Fibroblast of lung (primary cell): ENCODE results near the gene FARP1. TPM values are rescaled to one million over a fixed set of nuclear protein-coding genes. Genes with fewer than 3 reads are reported as not detected.

Experiments
- DNase-seq, 2 donors: peaks; one replicate each; pipeline versions ENCODE4 v3.0.0 to v3.0.0-alpha.2; 2010; ENCODE audit warnings: low read depth in 2 of 2
- H2AFZ ChIP-seq: 2 replicates; pipeline ENCODE4 v1.5.1; 2012; ENCODE audit warnings: low read length, control low read depth, inconsistent platforms
- H3K27ac ChIP-seq: 2 replicates; pipeline ENCODE4 v1.5.1; 2011; ENCODE audit warnings: low read length, control low read depth; ENCODE audit not compliant: insufficient read depth
- H3K27me3 ChIP-seq: 2 replicates; pipeline ENCODE4 v1.5.1; 2011; ENCODE audit warnings: mild to moderate bottlenecking, low read length; ENCODE audit not compliant: control insufficient read depth, insufficient read depth
- H3K36me3 ChIP-seq: 2 replicates; pipeline ENCODE4 v1.5.1; 2011; ENCODE audit warnings: low read length; ENCODE audit not compliant: control insufficient read depth, insufficient read depth
- H3K4me1 ChIP-seq: 2 replicates; pipeline ENCODE4 v1.5.1; 2011; ENCODE audit warnings: low read length; ENCODE audit not compliant: control insufficient read depth, insufficient read depth; ENCODE audit errors: extremely low read depth
- H3K4me2 ChIP-seq: 2 replicates; pipeline ENCODE4 v1.5.1; 2011; ENCODE audit warnings: low read length, control low read depth; ENCODE audit not compliant: insufficient read depth; ENCODE audit errors: extremely low read depth
- H3K4me3 ChIP-seq, 4 experiments: fragments of 200-600 bp in 1 of 4; sonication (generic) in 1 of 4; replicated peaks in 1 of 4; 2 replicates each; pipeline ENCODE4 v1.5.1; 2011 to 2016; ENCODE audit warnings: low read length in 4 of 4, low read depth in 3 of 4, mild to moderate bottlenecking in 3 of 4, control low read depth in 2 of 4, inconsistent platforms in 1 of 4, mixed read lengths in 1 of 4; ENCODE audit not compliant: insufficient read depth in 1 of 4; ENCODE audit errors: control extremely low read depth in 1 of 4
- H3K79me2 ChIP-seq: 2 replicates; pipeline ENCODE4 v1.5.1; 2012; ENCODE audit warnings: mild to moderate bottlenecking, low read length, inconsistent platforms; ENCODE audit not compliant: control insufficient read depth, insufficient read depth
- H3K9ac ChIP-seq: 2 replicates; pipeline ENCODE4 v1.5.1; 2011; ENCODE audit warnings: mild to moderate bottlenecking, low read length, control low read depth; ENCODE audit not compliant: insufficient read depth
- H3K9me3 ChIP-seq: 2 replicates; pipeline ENCODE4 v1.5.1; 2012; ENCODE audit warnings: low read depth, low read length; ENCODE audit not compliant: control insufficient read depth, insufficient read depth
- H4K20me1 ChIP-seq: 2 replicates; pipeline ENCODE4 v1.5.1; 2011; ENCODE audit warnings: low read length; ENCODE audit not compliant: control insufficient read depth, insufficient read depth; ENCODE audit errors: extremely low read depth
- CTCF ChIP-seq, 2 donors: IDR thresholded peaks in 1 of 2; conservative IDR thresholded peaks in 1 of 2; 1 replicate in 1 of 2; 2 replicates in 1 of 2; pipeline ENCODE4 v1.5.1; 2011 to 2012; ENCODE audit warnings: low read length in 2 of 2, control low read depth in 1 of 2, inconsistent platforms in 1 of 2, low read depth in 1 of 2, mild to moderate bottlenecking in 1 of 2
- EZH2 ChIP-seq: IDR thresholded peaks from 2 replicates; pipeline ENCODE4 v1.5.1; 2012; ENCODE audit warnings: low read length, control low read depth, mild to moderate bottlenecking; ENCODE audit errors: missing control alignments
- polyA plus RNA-seq, 2 donors: library from polyadenylated mRNA; depleted of rRNA in 1 of 2; stranded (reverse) in 1 of 2; unstranded in 1 of 2; fragments of >200 nt; gene quantifications; 2 replicates each; pipeline ENCODE4 v1.2.1, GENCODE V29; 2011 to 2012; ENCODE audit warnings: missing spikeins in 1 of 2
- total RNA-seq: library from RNA; depleted of rRNA; stranded (reverse); fragments of >200 nt; gene quantifications from 2 replicates; pipeline ENCODE4 v1.2.1, GENCODE V29; 2014

FARP1 gene
- total and polyA plus RNA-seq, 2 donors (not counting 1 experiment from before 2014, with no cell fraction given), result 50.9 to 199 TPM

GRCh38 chr13:98318263-98318878 lies 175.5 kb downstream of the FARP1 start:
- H3K79me2 ChIP-seq, result no peaks in the 10 kb centered on the region
- peaks cover 3% of the 10 kb centered on the region for H3K4me1 ChIP-seq
- DNase-seq, result no peak
- H3K4me2 ChIP-seq, result no peak overlapping the region
- H3K36me3 ChIP-seq, result no peaks in the 10 kb centered on the region
- no peak overlapping the region for H2AFZ ChIP-seq
- no peaks in the 10 kb centered on the region for H3K9me3 ChIP-seq
- H3K27ac ChIP-seq, result no peak overlapping the region
- H3K27me3 ChIP-seq, result no peaks in the 10 kb centered on the region
- TF ChIP-seq CTCF (conservative IDR thresholded peaks at IDR 0.05 in 1 of 2, IDR thresholded peaks at IDR 0.05 in 1 of 2; ENCODE audit: low read depth in 1 of 2, low read length in 2 of 2) (no peak), EZH2 (no peak)
- H4K20me1 ChIP-seq, result no peaks in the 10 kb centered on the region
- no peak overlapping the region for H3K9ac ChIP-seq
- H3K4me3 ChIP-seq, result no peak overlapping the region

GRCh38 chr13:98320561-98321105 lies 177.7 kb downstream of the FARP1 start:
- H3K79me2 ChIP-seq, result peaks cover 4% of the 10 kb centered on the region
- H4K20me1 ChIP-seq, result no peaks in the 10 kb centered on the region
- no peaks in the 10 kb centered on the region for H3K27me3 ChIP-seq
- no peaks in the 10 kb centered on the region for H3K36me3 ChIP-seq
- TF ChIP-seq EZH2 (no peak), CTCF (conservative IDR thresholded peaks at IDR 0.05 in 1 of 2, IDR thresholded peaks at IDR 0.05 in 1 of 2; ENCODE audit: low read depth in 1 of 2, low read length in 2 of 2) (no peak)
- no peak overlapping the region for H3K9ac ChIP-seq
- no peak for DNase-seq
- no peak overlapping the region for H3K4me2 ChIP-seq
- no peak overlapping the region for H3K4me3 ChIP-seq
- H3K4me1 ChIP-seq, result peaks cover 3% of the 10 kb centered on the region
- no peaks in the 10 kb centered on the region for H3K9me3 ChIP-seq
- H2AFZ ChIP-seq, result no peak overlapping the region
- no peak overlapping the region for H3K27ac ChIP-seq

- Histone ChIP-seq H2AFZ (no peak overlapping the region), H3K27ac (no peak overlapping the region), H3K4me3 (no peak overlapping the region), H3K9ac (no peak overlapping the region), H3K4me1 (no peaks in the 10 kb centered on the region), H3K9me3 (no peaks in the 10 kb centered on the region), H3K27me3 (no peaks in the 10 kb centered on the region), H3K36me3 (no peaks in the 10 kb centered on the region), H3K4me2 (no peak overlapping the region), H4K20me1 (no peaks in the 10 kb centered on the region), H3K79me2 (peaks cover 4% of the 10 kb centered on the region)
- no peak for DNase-seq
- TF ChIP-seq EZH2, result no peak
- no peak for TF ChIP-seq CTCF (conservative IDR thresholded peaks at IDR 0.05 in 1 of 2, IDR thresholded peaks at IDR 0.05 in 1 of 2; ENCODE audit: low read depth in 1 of 2, low read length in 2 of 2)
These were observed 178.5 kb downstream of the FARP1 start for GRCh38 chr13:98321395-98321794.
